Cardiac fibroblast (primary cell): ENCODE measurements around the gene PRR35.

ENCODE experiments used
- DNase-seq, 2 donors: peaks; one replicate each; pipeline versions ENCODE4 v3.0.0 to v3.0.0-alpha.2; 2010; ENCODE audit warnings: low read depth in 2 of 2
- H3K4me3 ChIP-seq, 2 donors: replicated peaks in 1 of 2; 1 replicate in 1 of 2; 2 replicates in 1 of 2; pipeline ENCODE4 v1.5.1; 2011; ENCODE audit warnings: low read depth in 2 of 2, low read length in 2 of 2, mild to moderate bottlenecking in 2 of 2, moderate library complexity in 1 of 2
- CTCF ChIP-seq: IDR thresholded peaks from one replicate; pipeline ENCODE4 v1.5.1; 2011; ENCODE audit warnings: low read depth, mild to moderate bottlenecking, low read length, inconsistent platforms

PRR35 gene

GRCh38 chr16:589658-590187, 29.5 kb downstream of the PRR35 start, which contains the start of gene RAB40C:
TSS of gene RAB40C (plus strand) at chr16:590066. CDS start at chr16:590292, 226 bp downstream.
- peak; percentile 8 for TF ChIP-seq CTCF
- peak; percentile 99 for DNase-seq
- H3K4me3 ChIP-seq = peak within 1 kb of the TSS; percentile 83 to 93

- peak; percentile 47 to 58 for DNase-seq
- no peak for TF ChIP-seq CTCF
Observed at GRCh38 chr16:590188-590814, 30.1 kb downstream of the PRR35 start.

GRCh38 chr16:590815-591200, 30.6 kb downstream of the PRR35 start:
- TF ChIP-seq CTCF = no peak
- H3K4me3 ChIP-seq = peak overlapping the region; percentile 83 to 88
- DNase-seq = no peak

More at GRCh38 chr16:590188-590814, 30.1 kb downstream of the PRR35 start:
- peak overlapping the region; percentile 83 to 88 for H3K4me3 ChIP-seq

GRCh38 chr16:591231-591630, 31.0 kb downstream of the PRR35 start:
- no peak for DNase-seq
- H3K4me3 ChIP-seq = peak overlapping the region; percentile 83 to 88
- TF ChIP-seq CTCF = no peak

- H3K4me3 ChIP-seq = no peak overlapping the region
- no peak for TF ChIP-seq CTCF
Observed at GRCh38 chr16:591892-592517, 31.8 kb downstream of the PRR35 start.

GRCh38 chr16:592518-593306, 32.5 kb downstream of the PRR35 start:
- H3K4me3 ChIP-seq = no peak overlapping the region
- TF ChIP-seq CTCF = no peak
- DNase-seq = peak; percentile 26 to 44

More at GRCh38 chr16:591892-592517, 31.8 kb downstream of the PRR35 start:
- no peak for DNase-seq
